ENCODE results near the gene SERINC2. TPM values are rescaled to one million over a fixed set of nuclear protein-coding genes. Genes with fewer than 3 reads are reported as not detected.

SERINC2 gene
- 45.8 and 56.3 TPM in 2 replicates for total RNA-seq

DNA sequence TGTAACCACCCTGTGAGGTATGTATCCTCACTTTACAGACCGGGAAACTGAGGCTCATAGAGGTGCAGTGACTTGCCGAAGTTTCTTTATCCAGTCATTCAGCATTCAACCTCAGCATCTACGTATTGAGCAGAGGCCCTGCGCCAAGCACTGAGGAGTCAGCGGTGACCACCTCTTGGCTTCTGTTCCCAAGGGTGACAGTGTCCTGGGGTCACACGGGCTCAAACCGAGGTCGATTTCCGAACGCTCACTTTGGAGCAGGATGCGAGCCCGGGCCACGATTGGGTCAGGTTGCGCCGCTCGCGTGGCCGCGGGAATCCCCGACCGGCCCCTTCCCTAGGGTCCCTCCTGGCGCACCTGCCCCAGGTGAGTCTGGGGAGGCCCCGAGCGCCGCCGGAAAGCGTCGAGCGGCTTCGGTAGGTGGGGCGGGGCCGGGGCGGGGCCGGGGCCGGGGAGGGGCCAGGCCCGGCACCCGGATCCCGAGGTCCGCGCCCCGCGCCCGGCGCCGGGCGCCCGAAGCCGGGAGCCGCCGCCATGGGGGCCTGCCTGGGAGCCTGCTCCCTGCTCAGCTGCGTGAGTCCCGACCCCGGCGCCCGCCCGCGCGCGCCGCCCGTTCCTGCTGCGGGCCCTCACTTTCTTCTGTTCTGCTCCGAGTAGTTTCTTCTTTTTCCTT is at the start of gene SERINC2:
TSS of gene SERINC2 (plus strand) at position 482 of the 673 bp plus-strand sequence. CDS start at position 535, 53 bp downstream.
- DNase-seq (ENCODE audit: low read depth) = no peak
- TF ChIP-seq, protein P1, sequence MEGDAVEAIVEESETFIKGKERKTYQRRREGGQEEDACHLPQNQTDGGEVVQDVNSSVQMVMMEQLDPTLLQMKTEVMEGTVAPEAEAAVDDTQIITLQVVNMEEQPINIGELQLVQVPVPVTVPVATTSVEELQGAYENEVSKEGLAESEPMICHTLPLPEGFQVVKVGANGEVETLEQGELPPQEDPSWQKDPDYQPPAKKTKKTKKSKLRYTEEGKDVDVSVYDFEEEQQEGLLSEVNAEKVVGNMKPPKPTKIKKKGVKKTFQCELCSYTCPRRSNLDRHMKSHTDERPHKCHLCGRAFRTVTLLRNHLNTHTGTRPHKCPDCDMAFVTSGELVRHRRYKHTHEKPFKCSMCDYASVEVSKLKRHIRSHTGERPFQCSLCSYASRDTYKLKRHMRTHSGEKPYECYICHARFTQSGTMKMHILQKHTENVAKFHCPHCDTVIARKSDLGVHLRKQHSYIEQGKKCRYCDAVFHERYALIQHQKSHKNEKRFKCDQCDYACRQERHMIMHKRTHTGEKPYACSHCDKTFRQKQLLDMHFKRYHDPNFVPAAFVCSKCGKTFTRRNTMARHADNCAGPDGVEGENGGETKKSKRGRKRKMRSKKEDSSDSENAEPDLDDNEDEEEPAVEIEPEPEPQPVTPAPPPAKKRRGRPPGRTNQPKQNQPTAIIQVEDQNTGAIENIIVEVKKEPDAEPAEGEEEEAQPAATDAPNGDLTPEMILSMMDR (conservative IDR thresholded peaks at IDR 0.05; ENCODE audit: low read depth, low read length) = no peak
- H3K4me3 ChIP-seq (ENCODE audit: low read depth, low read length) = peak within 1 kb of the TSS; percentile 90

DNA sequence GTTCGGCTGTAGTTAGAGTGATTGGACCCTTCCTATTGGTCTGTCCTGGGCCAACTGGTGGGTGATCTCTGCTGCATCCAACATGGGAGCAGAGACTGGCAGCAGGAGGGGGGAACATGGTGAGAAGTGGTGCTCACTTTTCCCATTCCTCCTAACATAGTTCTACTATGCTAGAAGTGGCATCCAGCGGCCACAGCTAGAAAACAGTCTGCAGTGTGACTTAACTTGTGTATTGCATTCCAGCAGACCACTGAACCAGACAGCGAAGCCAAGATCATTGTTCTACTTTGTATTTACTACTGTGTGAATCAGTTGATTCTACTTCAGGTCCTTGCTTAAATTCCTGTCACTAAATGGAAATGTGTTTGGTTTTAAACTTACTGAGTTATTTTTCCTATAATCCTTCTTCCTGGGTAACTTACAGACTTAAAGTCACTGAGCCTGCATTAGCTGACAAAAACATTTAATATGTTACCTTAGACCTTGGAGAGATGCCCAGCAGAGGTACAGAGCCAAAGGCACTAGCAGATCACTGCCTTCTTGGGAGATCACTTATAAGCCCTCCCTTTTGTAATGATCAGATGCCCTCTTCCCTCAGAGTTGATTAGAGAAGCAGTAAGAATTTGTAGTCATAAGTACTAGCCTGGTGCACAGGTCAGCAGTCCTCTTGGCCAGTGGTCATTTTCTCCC is 48.3 kb upstream of the SERINC2 start:
- TF ChIP-seq, protein P1 (conservative IDR thresholded peaks at IDR 0.05; ENCODE audit: low read depth, low read length) = peak; percentile 4
- no peak overlapping the region for H3K4me3 ChIP-seq (ENCODE audit: low read depth, low read length)
- DNase-seq (ENCODE audit: low read depth) = peak; percentile 89

DNA sequence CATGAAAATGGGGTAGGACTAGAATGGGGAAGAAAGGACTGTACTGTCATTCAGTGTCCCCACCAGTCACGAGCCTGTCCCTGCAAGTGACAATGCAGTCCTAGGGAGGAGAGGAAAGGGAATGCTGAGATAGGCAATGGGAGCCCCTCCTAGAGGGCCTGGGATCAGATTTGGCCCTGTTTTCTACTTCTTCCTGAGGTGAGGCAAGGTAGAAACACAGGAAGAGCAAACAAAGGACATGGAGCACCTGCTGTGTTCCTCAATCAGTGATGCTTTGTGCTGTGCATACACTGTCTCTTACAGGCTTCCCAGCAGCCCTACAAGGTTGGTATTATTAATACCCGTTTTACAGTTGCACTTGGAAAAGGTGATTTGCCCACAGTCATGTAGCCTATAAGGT is 46.2 kb upstream of the SERINC2 start:
- no peak overlapping the region for H3K4me3 ChIP-seq (ENCODE audit: low read depth, low read length)
- TF ChIP-seq, protein P1 (conservative IDR thresholded peaks at IDR 0.05; ENCODE audit: low read depth, low read length) = no peak
- no peak for DNase-seq (ENCODE audit: low read depth)

DNA sequence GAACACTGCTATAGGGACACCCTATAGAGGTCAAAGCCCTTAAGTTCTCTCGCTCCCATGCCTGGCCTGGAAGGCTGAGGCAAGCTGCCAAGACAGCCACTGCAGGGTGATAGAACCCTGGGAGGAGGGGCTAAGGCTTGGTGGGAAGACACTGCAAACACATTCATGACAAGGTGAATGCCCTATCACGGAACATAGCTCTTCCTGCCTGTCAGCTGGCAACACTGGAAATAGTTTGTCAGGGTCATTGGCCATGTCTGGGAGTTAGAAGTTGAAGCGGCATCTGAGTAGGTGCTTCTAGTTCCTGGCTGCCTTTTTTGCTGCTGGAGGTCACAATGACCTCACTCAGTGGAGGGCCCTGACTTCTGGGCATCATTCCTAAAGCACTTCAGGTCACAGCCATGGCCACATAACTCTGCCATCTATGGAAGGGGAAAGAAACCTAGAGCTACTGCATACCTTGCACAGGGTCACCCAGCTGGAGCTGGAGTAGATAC is 44.4 kb upstream of the SERINC2 start:
- no peak for DNase-seq (ENCODE audit: low read depth)

DNA sequence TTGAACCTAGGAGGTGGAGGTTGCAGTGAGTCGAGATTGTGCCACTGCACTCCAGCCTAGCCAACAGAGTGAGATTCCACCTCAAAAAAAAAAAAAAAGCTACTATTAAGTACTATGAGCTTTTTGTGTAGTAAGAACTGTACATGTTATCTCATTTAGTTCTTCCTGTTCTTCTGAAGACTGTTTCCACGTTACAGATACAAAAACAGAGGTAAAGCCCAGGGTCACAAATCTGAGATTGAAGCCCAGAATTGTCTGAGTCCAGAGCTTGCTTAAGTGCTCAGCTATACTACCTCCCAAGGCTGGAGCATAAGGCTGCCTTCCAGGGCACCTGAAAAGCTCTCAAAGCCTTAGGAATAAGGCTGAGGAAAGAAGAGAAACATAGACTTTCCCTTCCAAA is 43.0 kb upstream of the SERINC2 start:
- TF ChIP-seq, protein P1 (conservative IDR thresholded peaks at IDR 0.05; ENCODE audit: low read depth, low read length) = no peak
- H3K4me3 ChIP-seq (ENCODE audit: low read depth, low read length) = no peak overlapping the region
- no peak for DNase-seq (ENCODE audit: low read depth)

More for the DNA sequence above, 44.4 kb upstream of the SERINC2 start:
- TF ChIP-seq, protein P1 (conservative IDR thresholded peaks at IDR 0.05; ENCODE audit: low read depth, low read length) = no peak
- no peak overlapping the region for H3K4me3 ChIP-seq (ENCODE audit: low read depth, low read length)

DNA sequence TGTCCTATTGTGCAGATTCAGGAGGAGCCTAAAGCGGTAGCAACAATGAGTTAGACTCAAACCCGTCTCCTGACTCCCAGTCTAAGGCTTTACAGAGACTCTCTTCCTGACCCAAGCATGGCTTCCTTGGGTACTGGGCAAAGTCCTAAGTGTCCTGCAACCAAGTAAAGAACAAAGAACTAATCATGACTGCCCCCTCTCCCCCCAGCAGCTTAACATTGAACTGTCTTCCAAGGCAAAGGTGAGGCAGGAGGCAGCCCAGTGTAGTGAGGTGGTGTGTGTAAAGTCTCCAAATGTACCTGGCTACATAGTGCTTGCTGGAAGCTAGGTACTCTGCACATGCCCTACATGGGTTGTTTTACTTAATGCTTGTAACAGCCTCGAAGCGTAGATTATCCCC is 42.4 kb upstream of the SERINC2 start:
- TF ChIP-seq, protein P1 (conservative IDR thresholded peaks at IDR 0.05; ENCODE audit: low read depth, low read length) = no peak
- no peak for DNase-seq (ENCODE audit: low read depth)
- H3K4me3 ChIP-seq (ENCODE audit: low read depth, low read length) = no peak overlapping the region

Measured in epithelial cell of proximal tubule (primary cell).